Smooth muscle cell (in vitro differentiated cells): ENCODE data around the gene CAV3. TPM values are rescaled to one million over a fixed set of nuclear protein-coding genes. Genes with fewer than 3 reads are reported as not detected.

ENCODE experiments used
- DNase-seq: peaks from one replicate; lab custom pipeline; 2025; ENCODE audit not compliant: unreplicated experiment; lab: John Stamatoyannopoulos, UW
- H2AFZ ChIP-seq: fragments of 200-600 bp; sonication (generic); 2 replicates; pipeline ENCODE4 v1.6.0; 2016; ENCODE audit warnings: antibody characterized with exemption, low read depth, mild to moderate bottlenecking
- H3F3A ChIP-seq: fragments of 200-600 bp; sonication (generic); 2 replicates; pipeline ENCODE4 v1.6.0; 2017; ENCODE audit warnings: antibody characterized with exemption, low read depth
- H3K27ac ChIP-seq: fragments of 200-600 bp; sonication (generic); 2 replicates; pipeline ENCODE4 v1.5.1; 2016; ENCODE audit warnings: low read depth, mild to moderate bottlenecking
- H3K27me3 ChIP-seq: fragments of 200-600 bp; sonication (generic); 2 replicates; pipeline ENCODE4 v1.6.1; 2016; ENCODE audit warnings: low read depth, mild to moderate bottlenecking
- H3K36me3 ChIP-seq: fragments of 200-600 bp; sonication (generic); 2 replicates; pipeline ENCODE4 v1.5.1; 2016; ENCODE audit warnings: low read depth
- H3K4me1 ChIP-seq: fragments of 200-600 bp; sonication (generic); 2 replicates; pipeline ENCODE4 v1.5.1; 2016; ENCODE audit warnings: low read depth
- H3K4me2 ChIP-seq: fragments of 200-600 bp; sonication (generic); 2 replicates; pipeline ENCODE4 v1.6.0; 2016; ENCODE audit warnings: mild to moderate bottlenecking
- H3K4me3 ChIP-seq: fragments of 200-600 bp; sonication (generic); 2 replicates; pipeline ENCODE4 v1.5.1; 2016; ENCODE audit warnings: mild to moderate bottlenecking
- H3K79me2 ChIP-seq: fragments of 200-600 bp; sonication (generic); 2 replicates; pipeline ENCODE4 v1.6.0; 2016; ENCODE audit warnings: low read depth, mild to moderate bottlenecking
- H3K9ac ChIP-seq: fragments of 200-600 bp; sonication (generic); 2 replicates; pipeline ENCODE4 v1.6.0; 2016; ENCODE audit warnings: low read depth
- H3K9me3 ChIP-seq: fragments of 200-600 bp; sonication (generic); replicated peaks from 2 replicates; pipeline ENCODE4 v1.5.1; 2016; ENCODE audit warnings: low read depth
- H4K20me1 ChIP-seq: fragments of 200-600 bp; sonication (generic); 2 replicates; pipeline ENCODE4 v1.6.0; 2016; ENCODE audit warnings: low read depth
- CTCF ChIP-seq: fragments of 200-600 bp; sonication (generic); IDR thresholded peaks from 2 replicates; pipeline ENCODE4 v1.5.1; 2017; ENCODE audit warnings: borderline replicate concordance, mild to moderate bottlenecking, antibody characterized with exemption; ENCODE audit not compliant: insufficient read depth, poor library complexity, severe bottlenecking
- whole genome bisulfite sequencing: methylation state at CpG from one replicate; pipeline ENCODE4 v1.1.7; 2016; ENCODE audit warnings: low lambda C conversion rate; 5-methylcytosine and 5-hydroxymethylcytosine counted together
- polyA plus RNA-seq: library from polyadenylated mRNA; unstranded; fragments of >200 nt; fragmentation: Nextera tagmentation; extraction: Ambion mirVana; gene quantifications from 2 replicates; pipeline ENCODE4 v1.2.1, GENCODE V29; 2016
- total RNA-seq: library from RNA; depleted of rRNA; stranded (reverse); fragments of >200 nt; gene quantifications from 2 replicates; pipeline ENCODE4 v1.2.3, GENCODE V29; 2014

CAV3 gene
- total and polyA plus RNA-seq, 2 experiments from 2014 or later, result not detected

GRCh38 chr3:8773941-8774542 is 40.4 kb downstream of the CAV3 start:
- WGBS, result 97% methylated on average over 5 of the region's 5 CpGs

GRCh38 chr3:8775181-8775580 is 41.6 kb downstream of the CAV3 start:
- 68% methylated on average over 5 of the region's 5 CpGs for WGBS
- Histone ChIP-seq H3K9me3 (no peaks in the 10 kb centered on the region), H3K4me3 (no peak overlapping the region), H3K4me2 (no peak overlapping the region), H3K9ac (no peak overlapping the region), H3K27ac (no peak overlapping the region), H2AFZ (no peak overlapping the region), H4K20me1 (no peaks in the 10 kb centered on the region), H3K4me1 (no peaks in the 10 kb centered on the region), H3K27me3 (peaks cover 2% of the 10 kb centered on the region), H3K79me2 (no peaks in the 10 kb centered on the region), H3F3A (no peaks in the 10 kb centered on the region), H3K36me3 (no peaks in the 10 kb centered on the region)
- no peak for DNase-seq
- no peak for TF ChIP-seq CTCF

More at GRCh38 chr3:8773941-8774542, 40.4 kb downstream of the CAV3 start:
- H3K9ac ChIP-seq, result no peak overlapping the region
- no peak for TF ChIP-seq CTCF
- no peaks in the 10 kb centered on the region for H3K9me3 ChIP-seq
- no peaks in the 10 kb centered on the region for H3F3A ChIP-seq
- H2AFZ ChIP-seq, result no peak overlapping the region
- DNase-seq, result no peak
- H3K27ac ChIP-seq, result no peak overlapping the region
- H3K36me3 ChIP-seq, result no peaks in the 10 kb centered on the region
- H3K4me2 ChIP-seq, result no peak overlapping the region
- H3K4me1 ChIP-seq, result no peaks in the 10 kb centered on the region
- peaks cover 2% of the 10 kb centered on the region for H3K27me3 ChIP-seq
- H3K4me3 ChIP-seq, result no peak overlapping the region
- no peaks in the 10 kb centered on the region for H4K20me1 ChIP-seq
- H3K79me2 ChIP-seq, result no peaks in the 10 kb centered on the region

GRCh38 chr3:8775602-8776001 is 42.0 kb downstream of the CAV3 start:
- WGBS, result 83% methylated on average over 6 of the region's 6 CpGs
- no peak overlapping the region for H3K27ac ChIP-seq

More at GRCh38 chr3:8775602-8776001, 42.0 kb downstream of the CAV3 start:
- no peak overlapping the region for H3K4me3 ChIP-seq
- DNase-seq, result no peak
- no peaks in the 10 kb centered on the region for H4K20me1 ChIP-seq
- H3K4me2 ChIP-seq, result no peak overlapping the region
- no peaks in the 10 kb centered on the region for H3K4me1 ChIP-seq
- no peaks in the 10 kb centered on the region for H3K9me3 ChIP-seq
- peaks cover 3% of the 10 kb centered on the region for H3K27me3 ChIP-seq
- no peaks in the 10 kb centered on the region for H3F3A ChIP-seq
- no peaks in the 10 kb centered on the region for H3K36me3 ChIP-seq
- no peak for TF ChIP-seq CTCF
- no peak overlapping the region for H2AFZ ChIP-seq
- H3K9ac ChIP-seq, result no peak overlapping the region
- no peaks in the 10 kb centered on the region for H3K79me2 ChIP-seq
